ENCODE measurements around the gene AFAP1. TPM values are rescaled to one million over a fixed set of nuclear protein-coding genes. Genes with fewer than 3 reads are reported as not detected.

Gene AFAP1
- total RNA-seq, 1 donor from 2014 or later: 19.3 TPM

- DNase-seq (ENCODE audit: low read depth in 2 of 2): no peak
Measured at GRCh38 chr4:7970361-7970946, 30.8 kb upstream of the AFAP1 start.

- DNase-seq (ENCODE audit: low read depth in 2 of 2): peak; percentile 86
Measured at GRCh38 chr4:7968262-7968896, 28.7 kb upstream of the AFAP1 start.

DNA sequence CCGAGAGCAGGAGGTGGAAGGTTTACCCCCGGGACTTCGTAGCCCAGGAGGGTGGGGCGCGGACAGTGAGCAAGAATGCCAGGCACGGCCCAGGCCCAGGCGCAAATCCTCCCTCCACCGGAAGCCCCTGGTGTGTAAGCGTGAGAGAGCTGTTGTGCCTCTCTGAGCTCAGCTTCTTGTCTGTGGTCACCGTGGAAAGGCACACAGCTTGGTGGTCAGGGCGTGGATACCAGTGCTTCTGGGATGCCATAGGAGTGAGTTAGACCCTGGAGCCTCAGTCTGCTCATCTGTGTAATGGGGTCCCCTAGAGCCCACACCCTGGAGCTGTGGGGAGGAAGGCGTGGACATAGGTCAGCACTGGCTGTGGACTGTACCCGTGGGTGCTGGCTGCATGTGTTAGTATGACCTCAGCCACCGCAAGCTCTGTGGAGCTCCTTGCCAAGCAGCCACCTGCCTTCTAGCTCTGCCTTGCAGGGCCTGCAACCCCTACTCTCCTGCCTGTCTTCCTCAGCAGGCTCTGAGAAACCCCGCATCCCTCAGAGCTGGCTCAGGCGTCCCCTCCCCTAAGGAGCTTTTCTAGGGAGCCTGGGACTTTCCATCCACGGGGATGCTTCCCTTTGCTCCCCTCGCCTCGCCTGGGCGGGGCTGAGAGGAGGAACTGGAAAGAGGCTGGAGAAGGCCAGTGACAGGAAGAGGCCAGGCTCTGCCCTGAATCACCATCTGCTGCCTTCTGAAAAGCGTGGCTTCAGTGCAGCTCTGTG is 28.0 kb upstream of the AFAP1 start:
- DNase-seq (ENCODE audit: low read depth in 2 of 2): peak in 1 of 2 donors; percentile 75

GRCh38 chr4:7967063-7967440 is 27.4 kb upstream of the AFAP1 start:
- no peak for DNase-seq (ENCODE audit: low read depth in 2 of 2)

DNA sequence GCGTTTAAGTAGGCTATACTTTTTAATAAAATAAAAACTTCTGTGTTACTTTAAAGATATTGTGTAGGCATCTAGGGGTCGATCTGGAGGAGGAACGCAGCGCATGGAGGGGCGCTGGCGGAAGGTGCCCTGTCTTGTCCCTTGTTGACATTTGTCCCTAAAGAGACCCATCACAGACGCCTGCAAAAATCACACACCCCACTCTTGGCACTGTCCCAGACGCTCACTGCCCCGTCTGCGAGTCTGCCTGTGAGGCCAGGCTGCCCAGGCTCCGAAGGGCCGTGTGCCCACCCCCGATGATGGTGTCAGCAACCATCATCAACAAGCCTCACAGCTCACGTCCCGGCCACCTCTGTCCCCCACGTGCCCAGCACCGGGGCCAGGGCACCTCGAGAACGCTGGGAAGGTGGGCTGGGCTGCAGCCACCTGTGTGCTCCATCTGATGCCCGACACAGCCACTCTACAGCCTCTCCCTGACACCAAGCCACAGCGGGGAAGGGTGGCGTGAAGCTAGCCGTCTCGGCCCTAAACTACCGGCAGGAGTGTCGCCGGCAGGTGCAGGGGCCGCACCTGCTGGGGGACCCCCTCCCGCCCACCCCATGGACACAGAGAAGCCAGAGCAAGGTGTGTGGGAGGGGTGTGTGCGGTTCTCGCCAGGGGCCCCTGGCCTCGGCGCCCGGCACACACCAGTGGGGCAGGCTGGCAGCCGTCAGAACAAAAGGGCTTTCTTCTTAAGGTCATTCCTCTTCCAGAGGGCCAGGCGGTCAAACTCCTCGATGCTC is 26.8 kb upstream of the AFAP1 start:
- no peak for DNase-seq (ENCODE audit: low read depth in 2 of 2)

DNA sequence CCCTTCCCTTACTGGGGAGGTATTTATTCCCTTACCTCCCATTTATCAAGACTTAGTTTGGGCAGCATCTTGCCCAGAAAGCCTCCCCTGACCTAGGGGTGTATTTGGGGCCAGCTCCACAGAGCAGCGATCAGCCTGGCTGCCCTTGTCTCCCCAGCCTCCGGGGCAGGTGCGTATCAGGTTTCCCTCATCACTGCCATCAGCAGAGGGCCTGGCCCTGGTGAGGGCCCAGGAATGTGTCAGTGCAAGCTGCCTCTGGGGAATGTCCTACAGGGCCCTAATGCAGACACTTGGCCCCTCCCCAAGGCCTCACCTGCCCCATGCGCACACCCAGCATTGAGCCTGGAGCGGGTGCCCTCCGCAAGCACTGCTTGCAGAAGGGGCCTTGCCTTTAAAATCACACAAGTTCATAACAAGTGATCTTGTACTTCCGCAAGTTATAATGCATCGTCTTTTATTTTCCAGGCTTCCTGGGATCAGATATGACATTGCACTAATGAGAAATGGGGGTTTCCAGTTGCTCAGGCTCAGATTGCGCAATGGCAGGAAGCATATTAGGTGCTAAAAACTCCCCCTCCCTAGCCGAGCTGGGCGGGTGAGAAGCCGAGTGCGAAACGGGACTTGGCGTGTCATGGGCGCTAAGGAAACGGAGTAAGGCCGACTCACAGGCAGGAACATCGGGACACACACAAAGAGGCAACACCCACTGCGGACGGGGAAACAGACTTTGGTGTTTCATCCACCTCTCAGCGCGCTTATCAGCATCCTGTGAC is 25.4 kb upstream of the AFAP1 start:
- DNase-seq (ENCODE audit: low read depth in 2 of 2): peak; percentile 67 to 82

- no peak for DNase-seq (ENCODE audit: low read depth in 2 of 2)
Measured at GRCh38 chr4:7964459-7964858, 24.8 kb upstream of the AFAP1 start.

GRCh38 chr4:7963691-7964090 is 24.0 kb upstream of the AFAP1 start:
- DNase-seq (ENCODE audit: low read depth in 2 of 2): no peak

DNA sequence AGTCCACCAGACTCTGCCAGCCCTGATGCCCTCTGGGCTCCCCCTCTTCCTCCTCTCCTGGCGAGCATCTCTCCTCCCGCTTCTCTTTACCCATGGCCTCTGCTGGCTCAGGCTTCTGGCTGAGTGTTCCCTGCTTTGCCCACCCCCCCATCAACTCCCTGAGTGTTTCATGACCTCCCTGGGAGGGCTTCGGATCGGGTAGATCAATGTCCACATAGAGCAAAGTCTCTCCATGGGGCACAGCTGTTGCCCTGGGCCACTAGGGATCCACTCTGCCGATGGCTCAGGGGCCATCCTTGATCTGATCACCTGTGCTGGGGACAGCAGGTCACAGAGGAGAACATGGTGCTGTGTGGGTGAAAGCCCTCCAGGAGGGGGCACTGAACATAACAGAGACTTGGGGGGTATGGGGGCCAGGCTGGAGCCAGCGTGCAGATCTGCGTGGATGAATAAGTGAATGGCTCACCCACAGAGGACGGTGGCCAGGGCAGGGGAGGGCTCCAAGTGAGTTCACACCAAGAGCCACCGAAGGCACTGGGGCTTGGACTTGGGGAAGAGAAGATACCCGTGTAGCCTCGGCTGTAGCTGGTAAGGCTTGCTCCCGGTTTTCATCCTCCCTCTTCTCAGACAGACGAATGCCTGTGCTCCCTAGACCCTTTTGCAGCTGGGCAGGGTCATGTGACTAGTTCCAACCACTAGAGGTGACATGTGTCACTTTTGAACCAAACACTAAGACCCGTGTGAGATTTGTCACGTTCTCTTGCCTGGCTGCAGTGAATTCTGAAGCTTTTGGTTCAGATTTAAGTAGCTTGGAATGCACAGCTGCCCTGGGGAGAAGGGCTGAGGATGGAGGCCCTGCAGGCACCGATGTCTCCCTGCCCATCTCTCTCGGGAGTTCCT is 23.2 kb upstream of the AFAP1 start:
- DNase-seq (ENCODE audit: low read depth in 2 of 2): no peak

GRCh38 chr4:7960790-7961655 is 21.4 kb upstream of the AFAP1 start:
- DNase-seq (ENCODE audit: low read depth in 2 of 2): peak in 1 of 2 donors; percentile 63

- DNase-seq (ENCODE audit: low read depth in 2 of 2): no peak
Measured at GRCh38 chr4:7960017-7960789, 20.5 kb upstream of the AFAP1 start.

DNA sequence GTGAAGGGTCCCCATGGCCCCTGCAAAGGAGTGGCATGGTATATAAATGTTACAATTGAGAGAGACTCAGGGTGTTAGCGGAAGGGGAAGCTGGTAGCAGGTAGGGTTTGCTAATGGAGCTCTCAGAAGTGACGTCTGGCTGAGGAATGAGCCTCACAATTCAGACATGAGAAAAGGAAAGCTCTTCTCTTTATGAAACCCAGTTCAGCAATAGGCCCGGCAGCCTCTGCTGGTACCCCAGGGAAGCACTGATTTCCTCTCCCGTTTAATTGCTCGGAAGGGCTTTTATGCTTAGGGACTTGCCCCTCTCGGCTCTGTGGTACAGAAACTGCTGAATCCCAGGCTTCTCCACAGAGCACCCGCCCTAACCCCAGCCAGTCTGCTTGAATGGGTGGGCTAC is 19.4 kb upstream of the AFAP1 start:
- DNase-seq (ENCODE audit: low read depth in 2 of 2): no peak

- no peak for DNase-seq (ENCODE audit: low read depth in 2 of 2)
Measured at GRCh38 chr4:7956934-7957656, 17.4 kb upstream of the AFAP1 start.

DNA sequence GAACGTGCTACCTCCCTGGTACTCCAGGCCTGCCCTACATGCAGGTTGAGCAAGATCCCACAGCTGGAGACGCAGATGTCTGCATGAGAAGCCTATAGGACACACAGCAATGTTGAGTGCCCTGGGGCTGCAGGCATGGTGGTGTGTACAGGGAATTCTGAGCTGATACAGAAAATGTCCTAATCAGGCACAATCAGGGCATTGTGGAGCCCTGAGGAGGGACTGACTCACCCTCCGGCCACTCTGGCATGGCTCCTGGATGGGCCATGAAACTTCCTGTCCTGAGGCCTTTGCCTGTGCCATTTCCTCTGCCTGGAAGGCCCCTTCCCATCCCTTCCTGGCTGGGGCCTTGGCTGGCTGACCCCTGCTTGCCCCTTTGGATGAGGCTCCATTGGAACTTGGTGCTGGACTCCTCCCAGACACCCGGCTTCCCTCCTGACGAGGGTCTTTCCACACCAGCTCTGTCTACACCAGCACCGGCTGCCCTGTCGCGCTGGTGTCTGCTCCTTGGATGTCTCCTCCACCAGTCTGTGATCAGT is 16.7 kb upstream of the AFAP1 start:
- DNase-seq (ENCODE audit: low read depth in 2 of 2): peak; percentile 59 to 88

- DNase-seq (ENCODE audit: low read depth in 2 of 2): no peak
Measured at GRCh38 chr4:7955393-7955792, 15.7 kb upstream of the AFAP1 start.

DNA sequence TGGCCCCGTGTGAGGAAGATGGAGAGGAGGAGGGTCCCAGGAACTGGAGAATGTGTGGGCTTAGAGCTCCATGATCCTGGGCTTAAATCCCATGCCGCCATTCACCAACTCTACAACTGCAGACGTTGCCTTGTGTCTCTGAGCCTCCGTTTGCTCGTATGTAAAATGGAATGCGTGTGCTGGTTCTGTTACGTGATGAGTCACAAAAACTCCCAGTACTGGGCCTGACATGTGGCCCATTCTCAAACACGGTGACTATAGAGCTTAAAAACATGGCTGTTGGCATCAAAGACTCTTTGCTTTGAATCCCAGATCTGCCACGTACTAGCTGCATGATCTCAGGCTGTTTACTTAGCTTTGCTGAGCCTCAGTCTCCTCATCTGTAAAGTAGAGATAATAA is 13.0 kb upstream of the AFAP1 start:
- no peak for DNase-seq (ENCODE audit: low read depth in 2 of 2)

DNA sequence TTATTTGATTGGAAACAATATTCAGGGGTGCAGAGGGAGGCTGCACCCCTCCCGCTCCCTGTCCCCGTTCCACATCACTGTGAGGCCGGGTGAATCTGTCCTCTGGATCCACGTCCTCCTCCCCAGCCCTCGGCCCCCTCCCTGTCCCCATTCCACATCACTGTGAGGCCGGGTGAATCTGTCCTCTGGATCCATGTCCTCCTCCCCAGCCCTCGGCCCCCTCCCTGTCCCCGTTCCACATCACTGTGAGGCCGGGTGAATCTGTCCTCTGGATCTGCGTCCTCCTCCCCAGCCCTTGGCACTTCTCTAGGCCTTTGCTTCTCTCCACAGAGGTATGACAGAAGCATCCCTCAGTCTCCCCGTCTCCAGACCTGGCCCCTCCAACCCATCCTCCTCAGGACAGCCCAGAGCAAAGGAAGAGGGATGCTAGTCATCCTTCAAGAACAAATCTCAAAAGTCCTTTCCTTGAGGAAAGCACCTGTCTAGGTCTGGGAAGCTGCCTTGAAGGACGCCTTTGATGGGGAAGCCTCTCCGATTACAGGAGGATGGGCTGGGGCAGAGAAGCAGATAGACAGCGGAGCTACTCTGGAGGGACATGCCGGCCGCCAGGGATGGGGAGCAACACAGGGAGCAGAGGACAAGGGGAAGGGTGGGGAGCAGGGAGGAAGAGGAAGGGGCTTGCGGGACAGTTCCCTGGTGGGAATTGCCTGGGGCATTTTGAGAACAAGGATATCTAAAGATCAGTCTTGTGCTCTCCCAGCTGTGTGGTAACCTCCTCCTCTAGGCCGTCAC is 10.8 kb upstream of the AFAP1 start:
- no peak for DNase-seq (ENCODE audit: low read depth in 2 of 2)
